Iris pigment epithelial cell (primary cell): ENCODE measurements around the gene PAM.

ENCODE experiments used
- DNase-seq: peaks from one replicate; pipeline ENCODE4 v3.0.0-alpha.2; 2011; ENCODE audit warnings: low read depth

PAM gene

DNA sequence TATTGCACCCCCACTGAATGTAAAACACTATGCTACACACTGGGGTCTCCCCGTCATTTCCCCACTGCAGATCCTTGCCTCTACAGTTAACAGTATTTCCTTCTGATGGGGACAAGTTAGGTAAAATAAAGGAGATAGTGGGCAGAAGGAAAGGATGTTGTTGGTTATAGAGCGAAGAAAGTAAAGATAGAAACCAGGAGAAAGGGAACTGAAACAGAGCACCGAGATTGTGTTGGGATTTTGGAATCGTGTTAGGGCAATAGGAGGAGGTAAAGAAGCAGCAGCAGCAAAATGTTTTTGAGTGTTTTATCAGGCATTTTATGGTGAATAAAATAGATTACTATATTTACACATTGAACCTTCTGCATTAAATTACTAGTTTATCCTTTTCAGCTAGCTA, 60.0 kb downstream of the PAM start:
- no peak for DNase-seq

DNA sequence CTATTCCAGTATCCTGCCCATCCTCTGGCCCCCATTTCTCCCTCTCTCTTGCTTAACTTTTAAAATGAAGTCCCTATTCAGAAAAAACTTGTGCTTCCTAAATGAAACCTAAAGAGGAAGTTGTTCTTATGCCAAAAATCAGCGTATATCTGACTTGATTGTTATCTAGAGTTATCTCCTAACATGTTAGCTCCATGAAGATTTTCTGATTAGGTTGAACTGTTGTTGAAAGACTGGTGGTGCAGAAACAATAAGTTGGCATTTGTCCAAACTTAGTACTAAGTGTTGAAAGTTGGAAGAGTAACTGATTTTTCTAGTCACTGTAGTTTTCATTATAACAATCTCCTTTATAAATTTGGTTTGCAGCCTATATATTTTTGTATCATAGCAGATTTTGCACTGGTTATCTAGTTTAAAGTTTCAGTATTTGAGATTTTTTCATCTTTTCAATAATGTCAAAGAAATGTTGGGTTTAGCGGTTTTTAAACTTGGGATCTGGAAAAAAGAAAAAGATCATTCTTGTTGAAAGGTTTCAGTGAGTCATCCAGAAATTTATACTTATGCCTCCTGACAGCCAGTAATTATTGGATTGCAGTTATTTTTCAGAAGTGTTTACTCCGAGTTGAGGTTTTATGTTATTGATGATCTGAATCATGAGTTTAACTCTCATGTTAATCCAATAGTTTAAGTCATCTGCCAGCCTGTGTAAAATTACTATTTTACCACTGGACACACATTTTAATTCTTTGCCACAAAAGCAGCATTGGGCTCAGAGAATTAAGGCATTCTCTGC, 60.6 kb downstream of the PAM start:
- peak; percentile 29 for DNase-seq

- no peak for DNase-seq
Observed at GRCh38 chr5:102818345-102818744, 63.2 kb downstream of the PAM start.

- DNase-seq: no peak
Observed at GRCh38 chr5:102818934-102819333, 63.8 kb downstream of the PAM start.

GRCh38 chr5:102819634-102820033, 64.5 kb downstream of the PAM start:
- no peak for DNase-seq

DNA sequence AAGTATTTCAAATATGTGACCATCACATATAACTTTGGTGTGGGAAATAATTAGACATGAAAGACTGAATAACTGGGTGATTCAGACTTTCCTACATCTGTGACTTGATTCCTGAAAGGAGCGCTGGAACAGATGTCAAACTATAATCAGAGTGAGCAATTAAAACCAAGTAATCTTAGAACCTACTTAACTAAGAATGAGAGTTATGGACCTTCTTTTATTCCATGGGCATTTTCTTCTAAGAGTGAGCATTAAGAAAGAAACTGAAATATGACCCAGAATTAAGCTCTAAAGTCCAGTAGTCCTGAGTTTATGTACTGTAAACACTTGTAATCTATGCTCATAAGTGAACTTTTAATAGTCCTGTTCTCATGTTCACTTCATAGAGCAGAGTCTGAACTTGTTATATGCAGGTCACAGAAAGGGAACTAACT, 68.4 kb downstream of the PAM start:
- peak; percentile 83 for DNase-seq

GRCh38 chr5:102826629-102827028, 71.5 kb downstream of the PAM start:
- no peak for DNase-seq

DNA sequence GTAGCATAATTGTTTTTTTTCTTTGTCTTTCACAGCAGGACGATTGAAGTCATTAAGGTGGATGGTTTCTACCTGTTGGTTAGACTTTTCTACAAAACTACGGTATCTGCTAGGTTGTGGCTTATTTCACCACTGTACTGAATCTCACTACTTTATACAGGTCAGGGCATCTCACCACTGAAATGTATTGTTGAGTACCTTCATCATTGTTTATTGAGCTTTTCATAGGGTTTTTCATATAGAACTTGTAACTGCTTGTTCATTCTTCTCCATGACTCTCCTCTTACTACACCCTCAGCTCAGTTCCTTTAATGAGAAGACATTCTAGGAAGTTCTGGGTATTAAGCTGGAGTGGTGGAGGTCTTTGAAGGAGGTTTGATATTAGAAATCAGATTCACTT, 75.1 kb downstream of the PAM start:
- no peak for DNase-seq

DNA sequence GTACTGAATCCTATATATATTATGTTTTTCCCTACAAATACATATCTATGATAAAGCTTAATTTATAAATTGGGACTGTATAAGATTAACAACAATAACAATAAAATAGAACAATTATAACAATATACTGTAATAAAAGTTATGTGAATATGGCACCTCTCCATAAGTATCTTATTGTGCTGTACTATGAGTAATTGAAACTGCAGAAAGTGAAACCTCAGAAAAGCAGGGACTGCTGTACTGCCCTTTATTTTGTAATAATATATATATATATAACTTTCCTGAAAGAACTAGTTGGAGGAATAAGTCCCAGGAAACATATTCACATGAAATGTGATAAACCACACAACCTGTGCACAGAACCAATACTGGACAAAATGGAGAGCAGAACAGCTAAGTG, 77.3 kb downstream of the PAM start:
- peak; percentile 30 for DNase-seq

GRCh38 chr5:102833146-102833545, 78.0 kb downstream of the PAM start:
- DNase-seq: no peak

DNA sequence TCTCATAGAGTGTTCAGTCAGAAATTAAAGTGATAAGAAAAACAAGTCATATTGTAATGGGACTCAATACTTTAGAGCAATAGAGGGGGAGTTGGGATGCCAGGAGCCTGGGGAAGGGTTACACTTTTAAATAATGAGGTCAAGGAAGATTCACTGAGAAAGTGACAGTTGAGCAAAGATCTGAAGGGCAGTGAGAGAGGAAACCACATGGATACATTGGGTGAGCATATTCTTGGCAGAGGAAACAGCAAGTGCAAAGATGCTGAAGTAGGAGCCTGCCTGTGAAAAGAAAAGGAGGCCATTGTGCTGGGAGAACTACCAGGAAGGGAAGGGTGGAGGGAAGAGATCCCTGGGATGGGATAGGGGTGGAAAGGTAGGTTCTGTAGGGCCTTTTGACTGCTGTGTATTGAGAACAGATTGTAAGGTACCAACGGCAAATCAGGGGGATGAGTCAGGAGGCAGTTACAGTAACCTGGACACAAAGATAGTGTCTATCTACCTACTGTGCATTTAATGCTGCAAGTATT, 79.4 kb downstream of the PAM start:
- DNase-seq: no peak

GRCh38 chr5:102835717-102836116, 80.6 kb downstream of the PAM start:
- DNase-seq: no peak

- DNase-seq: no peak
Observed at GRCh38 chr5:102841021-102841420, 85.9 kb downstream of the PAM start.

GRCh38 chr5:102843997-102844396, 88.9 kb downstream of the PAM start:
- DNase-seq: no peak

DNA sequence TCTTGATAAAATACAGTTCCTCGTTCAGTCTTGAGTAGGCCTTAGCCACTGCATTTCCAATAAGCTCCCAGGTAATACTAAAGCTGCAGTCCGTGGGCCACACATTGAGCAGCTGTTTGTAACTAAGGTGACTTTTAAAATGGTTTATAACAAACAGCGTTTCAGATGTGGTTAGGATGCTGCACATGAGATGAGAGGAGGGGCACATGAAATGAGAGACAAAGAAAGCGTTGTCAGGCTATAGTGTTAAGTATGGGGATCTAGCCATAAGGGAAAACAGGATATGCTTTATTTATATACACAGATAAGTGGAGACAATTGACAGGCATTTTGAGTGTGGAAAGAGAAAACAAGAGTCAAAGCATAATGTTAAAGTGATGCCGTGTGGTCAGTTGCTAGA, 89.9 kb downstream of the PAM start:
- DNase-seq: no peak

GRCh38 chr5:102850503-102850902, 95.4 kb downstream of the PAM start:
- DNase-seq: no peak

DNA sequence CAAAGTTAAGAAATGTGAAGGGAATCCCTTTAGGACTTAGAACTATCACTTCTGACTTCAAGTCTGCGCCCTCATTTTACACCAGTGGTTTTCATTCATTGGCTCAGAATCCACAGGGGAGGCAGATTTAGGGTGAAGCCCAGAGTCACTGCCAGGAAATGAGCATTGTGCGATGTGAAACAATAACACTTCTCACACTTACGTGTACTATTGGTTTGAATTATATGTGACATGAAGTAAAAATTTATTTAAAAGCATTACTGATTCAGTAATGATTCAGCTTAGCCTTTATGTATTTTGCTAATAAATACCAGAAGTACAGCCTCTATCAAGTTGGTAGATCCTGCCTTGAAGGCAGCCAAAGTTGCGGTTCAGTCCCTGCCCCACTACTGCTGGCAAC, 98.6 kb downstream of the PAM start:
- no peak for DNase-seq

- peak; percentile 20 for DNase-seq
Observed at GRCh38 chr5:102855681-102856388, 100.7 kb downstream of the PAM start.

- peak; percentile 84 for DNase-seq
Observed at GRCh38 chr5:102856389-102856777, 101.3 kb downstream of the PAM start.

GRCh38 chr5:102857076-102857818, 102.1 kb downstream of the PAM start:
- DNase-seq: no peak

DNA sequence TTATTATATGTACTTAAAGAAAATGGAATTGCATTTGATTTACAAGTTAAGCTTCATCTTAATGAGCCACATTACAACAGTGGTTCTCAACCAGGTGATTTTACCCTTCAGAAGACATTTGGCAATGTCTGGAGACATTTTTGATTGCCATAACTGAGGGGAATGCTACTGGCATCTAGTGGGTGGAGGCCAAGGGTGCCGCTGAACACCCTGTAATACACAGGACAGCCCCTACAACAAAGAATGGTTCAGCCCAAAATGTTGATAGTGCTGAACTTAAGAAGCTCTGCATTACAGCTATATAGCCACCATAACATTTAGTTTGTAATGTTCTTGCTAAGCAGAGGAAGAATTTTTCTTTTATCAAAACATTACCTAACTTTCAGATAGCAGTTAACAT, 103.1 kb downstream of the PAM start:
- DNase-seq: no peak

GRCh38 chr5:102858808-102859207, 103.7 kb downstream of the PAM start:
- peak; percentile 68 for DNase-seq

- DNase-seq: no peak
Observed at GRCh38 chr5:102860035-102860434, 104.9 kb downstream of the PAM start.
